ENCODE data around the gene MYL5.
"Not testable (repeated sequence)": the region's sequence is repeated elsewhere in the genome, so short reads cannot be mapped to it uniquely, and the experiment has no call there.

Gene MYL5

DNA sequence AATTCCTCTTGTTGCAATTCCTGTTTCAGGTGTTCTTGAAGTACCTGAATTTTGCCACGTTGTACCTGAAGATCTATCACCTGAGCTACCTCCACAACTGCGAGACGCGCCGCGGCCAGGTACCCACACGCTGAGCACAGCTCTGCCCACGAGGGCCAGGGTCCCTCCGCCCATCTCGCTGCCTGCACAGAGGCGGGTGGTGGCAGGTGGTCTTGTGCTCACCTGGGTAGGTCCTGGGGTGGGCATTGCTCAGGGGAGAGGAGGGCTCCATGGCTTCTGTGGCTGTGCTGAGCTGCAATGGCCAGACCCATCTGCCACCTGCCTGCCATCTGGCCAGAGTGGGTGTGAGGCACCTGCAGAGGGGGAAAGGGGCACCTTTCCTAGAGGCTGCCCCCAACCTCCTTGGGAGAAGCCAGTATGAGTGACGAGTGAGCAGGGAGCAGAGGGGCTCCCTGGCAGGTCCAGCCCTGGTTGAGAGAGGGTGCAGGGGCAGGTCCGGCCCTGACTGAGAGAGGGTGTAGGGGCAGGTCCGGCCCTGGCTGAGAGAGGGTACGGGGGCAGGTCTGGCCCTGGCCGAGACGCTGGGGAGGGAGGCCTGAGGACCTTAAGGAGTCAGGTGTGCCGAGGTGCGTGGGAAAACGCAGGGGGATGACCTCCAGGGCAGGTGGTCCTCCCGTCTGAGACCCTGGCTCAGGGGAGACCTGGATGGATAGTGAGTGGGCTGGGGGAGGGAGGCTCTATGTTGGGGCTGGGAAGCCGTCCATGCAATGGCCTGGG lies 38.3 kb upstream of the MYL5 start:
- in situ Hi-C loops (cut with MboI; ENCODE audit: low sequenced_read_pairs) = no loop called here

DNA sequence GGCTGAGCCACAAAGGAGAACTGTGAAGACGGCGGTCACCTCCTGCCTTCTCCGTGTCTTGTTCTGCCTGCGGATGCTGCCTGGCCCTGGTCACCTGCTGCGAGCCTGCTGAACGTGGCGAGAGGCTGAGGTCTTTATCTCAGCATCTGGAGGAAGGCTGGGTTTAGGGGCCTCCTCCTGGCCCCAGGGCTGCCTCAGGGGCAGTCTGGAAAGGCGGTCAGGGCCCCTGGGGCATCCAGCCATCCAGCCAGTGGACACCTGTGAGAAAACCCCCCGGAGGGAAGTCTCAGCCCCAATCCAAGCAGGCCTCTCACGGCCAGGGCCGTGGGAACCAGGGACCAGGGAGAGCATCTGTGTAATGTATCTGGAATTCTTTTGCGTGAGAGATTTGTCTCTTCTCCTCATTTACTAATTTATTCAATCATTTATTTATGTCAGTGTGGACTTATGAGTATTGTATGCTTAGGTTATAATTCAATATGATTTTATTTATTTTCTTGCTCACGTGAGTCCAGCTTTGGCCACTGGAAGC lies 37.6 kb upstream of the MYL5 start:
- in situ Hi-C loops (cut with MboI; ENCODE audit: low sequenced_read_pairs) = no loop called here

DNA sequence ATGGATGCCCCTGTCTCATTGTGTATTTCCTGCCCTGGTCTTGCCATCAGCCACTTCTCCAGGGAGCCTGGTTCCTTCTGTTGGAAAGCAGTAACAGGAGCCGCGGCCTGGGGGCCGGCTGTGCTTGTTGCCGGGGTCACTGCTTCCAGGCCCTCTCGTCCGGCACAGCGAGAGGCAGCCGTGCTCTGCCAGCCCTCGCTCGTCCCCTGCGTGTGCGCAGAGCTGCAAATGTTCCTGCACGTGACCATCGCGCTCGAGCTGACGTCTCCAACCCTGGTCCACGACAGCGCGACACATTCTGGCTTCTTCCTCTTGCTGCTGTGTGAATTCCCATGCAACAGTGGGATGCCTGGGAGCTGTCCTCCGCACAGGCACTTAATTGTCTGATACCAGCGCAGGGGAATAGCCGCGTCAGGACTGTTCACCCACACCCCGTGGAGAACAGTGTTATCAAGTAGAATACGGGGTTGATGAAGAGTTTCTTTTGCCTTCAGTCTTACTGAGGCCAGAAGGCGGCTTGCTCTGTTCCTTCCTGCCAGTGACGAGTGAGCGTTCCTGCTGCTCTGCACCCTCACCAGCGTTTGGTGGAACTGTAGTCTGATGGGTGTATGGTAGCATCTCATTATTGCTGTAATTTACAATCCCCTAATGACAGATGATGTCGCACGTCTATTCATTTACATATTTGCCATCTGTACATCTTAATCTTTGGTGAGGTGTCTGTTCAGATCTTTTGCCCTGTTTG lies 36.6 kb upstream of the MYL5 start:
- in situ Hi-C loops (cut with MboI; ENCODE audit: low sequenced_read_pairs) = no loop called here

DNA sequence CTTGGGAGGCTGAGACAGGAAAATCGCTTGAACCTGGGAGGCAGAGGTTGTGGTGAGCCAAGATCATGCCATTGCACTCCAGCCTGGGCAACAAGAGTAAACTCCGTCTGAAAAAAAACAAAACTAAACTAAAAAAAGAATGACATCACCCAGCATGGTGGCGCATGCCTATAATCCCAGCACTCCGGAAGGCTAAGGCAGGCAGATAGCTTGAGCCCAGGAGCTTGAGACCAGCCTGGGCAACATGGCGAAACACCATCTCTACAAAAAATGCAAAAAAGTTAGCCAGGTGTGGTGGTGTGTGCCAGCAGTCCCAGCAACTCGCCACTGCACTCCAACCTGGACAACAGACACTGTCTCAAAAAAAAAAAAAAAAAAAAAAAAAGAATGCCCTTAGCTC lies 32.0 kb upstream of the MYL5 start:
- in situ Hi-C loops (cut with MboI; ENCODE audit: low sequenced_read_pairs) = not testable (repeated sequence)

DNA sequence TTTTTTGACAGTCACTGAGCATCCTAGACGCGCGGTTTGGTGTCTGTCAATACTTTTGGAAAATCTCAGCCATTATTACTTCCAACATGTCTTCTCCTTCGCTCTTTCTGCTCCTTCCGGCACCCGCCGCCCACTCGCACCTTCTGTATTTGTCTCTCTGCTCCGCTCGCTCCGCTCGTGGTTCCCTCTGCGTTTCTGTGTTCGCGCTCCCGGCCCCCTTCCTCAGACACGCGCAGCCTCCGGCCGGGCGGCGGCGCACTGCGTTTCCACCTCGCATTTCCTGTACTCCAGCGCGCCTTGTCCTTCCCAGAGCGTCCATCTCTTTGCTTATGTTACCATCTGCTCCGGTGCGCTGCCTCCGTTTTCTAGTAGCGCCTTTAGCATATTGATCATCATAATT lies 27.9 kb upstream of the MYL5 start:
- in situ Hi-C loops (cut with MboI; ENCODE audit: low sequenced_read_pairs) = no loop called here

DNA sequence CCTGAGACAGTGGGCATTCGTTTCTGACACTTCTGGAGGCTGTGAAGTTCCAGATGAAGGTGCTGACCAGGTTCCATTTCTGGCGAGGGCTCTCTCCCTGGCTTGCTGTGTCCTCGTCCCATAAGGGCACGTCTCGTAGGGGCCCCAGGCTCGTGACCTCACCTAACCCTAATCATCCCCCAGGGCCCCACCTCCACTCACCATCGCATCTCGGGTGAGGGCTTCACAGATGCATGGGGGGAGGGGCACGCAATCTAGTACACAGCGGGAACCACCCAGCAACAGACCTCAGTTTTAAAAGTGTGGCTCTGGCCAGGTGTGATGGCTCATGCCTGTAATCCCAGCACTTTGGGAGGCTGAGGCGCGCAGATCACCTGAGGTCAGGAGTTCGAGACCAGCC lies 26.9 kb upstream of the MYL5 start:
- in situ Hi-C loops (cut with MboI; ENCODE audit: low sequenced_read_pairs) = no loop called here

DNA sequence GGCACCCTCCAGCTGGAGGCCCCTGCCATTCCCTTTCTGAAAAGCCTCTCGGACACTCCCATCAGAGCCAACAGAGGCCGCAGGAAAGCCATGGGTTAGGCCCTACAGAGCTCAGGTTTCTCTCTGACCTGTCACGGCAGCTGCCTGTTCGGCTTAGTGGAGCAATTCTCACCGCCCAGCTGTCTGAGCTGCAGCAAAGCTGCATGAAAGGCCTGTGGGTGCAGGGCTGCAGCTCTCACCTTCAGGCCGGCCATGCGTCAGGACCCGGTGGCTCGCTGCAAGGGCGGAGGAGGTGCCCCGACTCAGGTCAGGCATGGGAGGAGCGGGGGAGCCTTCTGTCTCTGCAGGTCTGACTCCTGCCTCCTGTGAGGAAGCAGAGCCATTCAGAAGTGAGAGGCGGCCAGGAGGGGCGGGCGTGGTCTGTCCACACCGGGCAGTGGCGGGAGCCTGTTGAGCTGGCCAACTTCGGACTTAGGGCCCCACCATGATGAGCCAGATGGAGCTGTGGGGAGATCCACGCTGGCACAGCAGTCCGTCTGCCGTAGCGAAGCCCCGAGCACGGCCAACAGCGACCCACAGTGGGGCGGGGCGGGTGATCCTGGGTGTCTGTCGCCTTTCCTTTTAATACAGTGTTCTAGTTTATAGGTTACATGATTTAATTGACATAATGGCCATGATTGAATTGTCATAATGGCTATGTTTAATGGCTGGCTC lies 25.6 kb upstream of the MYL5 start:
- in situ Hi-C loops (cut with MboI; ENCODE audit: low sequenced_read_pairs) = no loop called here

DNA sequence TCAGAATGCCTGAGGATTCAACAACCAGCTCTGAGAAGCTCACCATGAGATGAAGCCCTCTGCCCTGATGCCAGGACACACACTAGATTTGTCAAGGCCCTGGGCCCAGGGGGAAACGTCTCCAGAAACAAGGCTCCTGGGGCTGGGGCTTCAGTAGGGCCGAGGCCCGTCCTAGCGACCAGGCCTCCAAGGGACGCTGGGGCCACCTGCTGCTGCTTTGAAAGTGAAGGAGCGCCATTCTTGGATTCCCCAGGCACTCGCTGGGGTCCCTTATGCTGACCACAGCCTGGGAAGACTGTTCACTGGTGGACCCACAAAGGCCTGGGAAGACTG lies 25.1 kb upstream of the MYL5 start:
- in situ Hi-C loops (cut with MboI; ENCODE audit: low sequenced_read_pairs) = no loop called here

DNA sequence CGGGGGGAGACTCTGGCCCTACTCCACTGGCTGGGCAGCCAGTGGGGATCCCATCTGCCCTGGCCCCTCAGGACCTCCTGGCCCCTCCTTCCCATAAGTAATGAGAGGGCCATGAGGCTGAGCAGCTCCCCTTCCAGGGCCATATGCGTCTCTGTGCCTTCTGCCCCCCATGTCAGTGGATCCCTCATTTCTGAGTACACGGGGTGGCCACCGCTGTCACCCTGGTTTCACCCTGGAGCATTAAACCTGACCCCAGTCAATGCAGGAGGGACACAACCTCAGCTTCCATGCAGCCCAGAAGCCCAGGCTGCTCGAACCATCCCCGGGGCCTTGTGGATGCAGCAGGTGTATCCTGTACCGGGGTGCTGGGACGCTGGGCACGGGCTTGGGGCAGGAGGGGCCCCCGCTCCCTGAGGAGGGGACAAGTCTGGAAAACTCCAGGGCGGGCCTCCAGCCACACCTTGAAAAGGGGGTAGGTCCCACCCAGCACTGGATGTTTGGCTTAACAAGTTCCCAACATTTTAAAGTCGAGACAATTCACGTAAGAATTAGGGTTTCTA lies 24.5 kb upstream of the MYL5 start:
- in situ Hi-C loops (cut with MboI; ENCODE audit: low sequenced_read_pairs) = no loop called here

DNA sequence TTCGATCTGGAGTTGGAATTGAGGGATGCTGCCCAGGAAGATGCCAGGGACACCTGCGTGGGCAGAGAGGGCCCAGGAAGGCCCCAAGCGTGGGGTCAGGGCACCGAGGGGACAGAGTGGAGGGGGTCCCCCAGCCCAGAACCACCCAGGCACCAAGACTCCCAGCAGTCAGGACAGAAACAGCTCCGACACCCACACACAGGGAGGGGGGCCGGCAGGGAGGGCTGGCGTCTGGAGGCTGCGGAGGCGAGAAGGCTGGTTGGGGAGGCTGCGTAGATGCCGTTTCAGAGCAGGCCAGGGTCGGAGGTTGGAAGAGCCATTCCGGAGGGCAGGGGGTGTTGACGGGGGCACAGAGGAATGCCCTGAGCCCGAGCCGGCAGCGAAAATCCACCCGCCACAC lies 23.9 kb upstream of the MYL5 start:
- in situ Hi-C loops (cut with MboI; ENCODE audit: low sequenced_read_pairs) = no loop called here

DNA sequence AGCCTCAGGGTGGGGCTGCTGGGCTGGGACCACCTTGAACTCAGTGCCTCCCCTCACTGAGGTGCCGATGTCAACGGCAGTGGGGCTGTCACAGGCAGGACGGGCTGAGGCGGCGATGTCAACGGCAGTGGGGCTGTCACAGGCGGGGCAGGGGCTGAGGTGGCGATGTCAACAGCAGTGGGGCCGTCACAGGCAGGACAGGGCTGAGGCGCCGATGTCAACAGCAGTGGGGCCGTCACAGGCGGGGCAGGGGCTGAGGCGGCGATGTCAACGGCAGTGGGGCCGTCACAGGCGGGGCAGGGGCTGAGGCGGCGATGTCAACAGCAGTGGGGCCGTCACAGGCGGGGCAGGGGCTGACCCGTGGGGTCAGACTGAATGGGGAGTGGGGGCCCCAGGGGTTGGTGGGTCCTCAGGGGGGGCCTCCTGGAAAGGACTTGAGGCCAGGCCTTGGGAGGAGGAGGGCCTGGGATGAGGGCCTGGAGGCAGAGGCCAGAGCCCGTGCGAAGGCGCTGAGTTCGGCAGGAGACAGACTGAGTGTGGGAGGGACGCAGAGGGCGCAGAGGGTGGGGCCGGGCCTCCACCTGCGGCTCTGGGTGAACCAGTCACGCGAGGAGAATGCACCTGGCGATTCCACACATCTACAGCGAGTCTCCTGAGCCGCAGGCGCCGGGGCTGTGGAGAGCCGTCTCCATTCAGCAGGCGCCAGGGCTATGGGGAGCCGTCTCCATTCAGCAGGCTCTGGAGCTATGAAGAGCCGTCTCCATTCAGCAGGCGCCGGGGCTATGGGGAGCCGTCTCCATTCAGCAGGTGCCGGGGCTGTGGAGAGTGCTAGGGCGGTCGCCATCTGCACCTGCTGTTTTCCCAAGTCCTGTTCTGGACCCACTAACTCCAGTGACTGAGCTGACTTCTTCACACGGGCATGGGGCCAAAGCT lies 23.1 kb upstream of the MYL5 start:
- in situ Hi-C loops (cut with MboI; ENCODE audit: low sequenced_read_pairs) = no loop called here

DNA sequence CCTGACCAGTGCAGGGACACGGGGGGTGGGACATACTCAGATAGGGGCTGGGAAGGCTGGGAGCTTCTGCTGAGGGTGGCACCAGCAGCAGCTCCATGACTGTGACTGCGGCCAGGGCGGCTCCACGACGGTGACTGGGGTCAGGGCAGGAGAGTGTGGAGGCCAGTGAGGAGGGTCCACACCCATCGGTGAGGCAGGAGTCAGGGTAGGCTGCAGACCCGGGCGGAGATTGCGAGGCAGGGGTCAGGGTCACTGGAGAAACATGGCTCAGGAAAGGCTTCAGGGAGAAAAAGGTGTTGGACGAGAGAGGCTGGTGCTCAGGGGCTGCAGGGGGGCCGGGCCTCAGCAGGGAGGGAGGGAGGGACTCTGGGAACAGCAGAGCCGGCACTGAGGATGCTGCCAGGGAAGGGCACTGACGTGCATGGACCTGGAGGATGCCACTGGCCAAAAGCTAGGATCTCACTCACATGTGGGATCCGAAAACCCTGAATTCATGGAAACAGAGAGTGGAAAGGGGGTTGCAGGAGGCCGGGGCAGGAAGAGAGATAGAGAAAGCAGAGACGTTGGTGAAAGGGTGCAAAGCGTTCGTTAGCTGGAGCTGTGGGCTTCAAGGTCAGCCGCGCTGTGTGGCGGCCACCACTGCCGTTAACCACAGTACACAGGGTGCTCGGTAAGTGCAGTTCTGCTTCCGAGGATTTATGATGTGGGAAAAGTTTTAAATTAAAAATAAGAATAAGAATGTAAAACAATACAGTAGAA lies 22.3 kb upstream of the MYL5 start:
- in situ Hi-C loops (cut with MboI; ENCODE audit: low sequenced_read_pairs) = no loop called here

DNA sequence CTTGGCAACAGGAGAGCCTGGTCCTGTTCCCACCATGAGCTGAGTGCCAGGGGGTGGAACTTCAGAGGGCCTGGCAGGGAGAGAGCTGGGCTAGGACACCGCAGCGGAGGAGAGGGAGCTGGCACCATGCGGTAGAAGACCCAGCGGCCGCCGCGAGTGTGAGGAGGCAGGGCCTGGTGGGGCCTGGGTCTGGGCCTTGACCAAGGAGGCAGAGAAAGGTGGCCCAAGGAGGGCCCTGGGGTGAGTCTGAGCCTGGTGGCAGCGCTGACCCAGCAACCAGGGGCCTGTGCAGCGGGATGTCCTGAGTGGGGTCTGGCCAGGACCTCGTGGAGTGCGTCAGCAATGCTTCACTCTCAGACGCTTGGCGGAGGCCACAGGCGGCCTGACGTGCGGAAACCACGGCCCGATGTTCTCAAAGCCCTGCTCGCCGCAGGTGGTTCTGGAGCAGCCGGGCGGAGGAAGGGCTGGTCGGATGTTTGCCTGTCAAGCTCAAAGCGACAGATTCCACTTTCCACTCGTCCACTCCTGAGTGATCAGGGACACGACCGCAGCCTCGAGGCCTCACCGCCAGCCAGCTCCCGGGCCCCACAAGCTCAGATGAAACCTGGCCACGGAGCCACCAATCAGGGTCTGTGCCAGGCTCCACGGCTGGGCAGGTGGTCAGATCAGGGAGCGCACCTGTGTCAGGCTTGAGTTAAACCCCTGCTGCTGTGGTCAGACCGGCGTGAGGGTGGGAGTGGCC lies 21.1 kb upstream of the MYL5 start:
- in situ Hi-C loops (cut with MboI; ENCODE audit: low sequenced_read_pairs) = no loop called here

DNA sequence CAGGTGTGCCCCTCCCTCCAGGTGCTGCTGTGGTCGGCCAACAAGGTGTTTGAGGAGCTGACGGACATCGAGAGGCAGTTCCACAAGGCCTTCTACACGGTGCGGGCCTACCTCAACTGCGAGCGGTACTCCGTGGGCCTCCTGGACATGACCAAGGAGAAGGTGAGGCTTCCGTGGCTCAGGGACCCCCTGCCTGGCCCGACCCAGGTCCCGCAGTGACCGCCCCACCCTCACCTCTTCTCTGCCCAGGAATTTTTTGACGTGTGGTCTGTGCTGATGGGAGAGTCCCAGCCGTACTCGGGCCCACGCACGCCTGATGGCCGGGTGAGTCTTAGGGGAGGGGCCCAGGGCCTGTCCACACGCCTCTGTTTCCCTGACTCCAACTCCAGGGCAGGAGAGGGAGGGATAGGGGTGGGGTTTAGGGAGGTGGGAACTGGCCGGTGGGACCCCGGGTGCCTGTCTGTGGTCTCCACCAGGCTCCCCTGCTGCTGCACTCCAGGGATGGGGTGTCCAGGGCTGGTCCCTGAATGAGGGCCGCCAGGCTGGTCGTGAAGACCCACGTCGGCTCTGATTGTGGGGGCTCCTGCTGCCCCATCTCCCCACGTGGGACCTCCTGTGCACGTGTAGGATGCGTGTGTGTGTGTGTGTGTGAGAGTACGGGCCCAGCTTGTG lies 20.4 kb upstream of the MYL5 start:
- in situ Hi-C loops (cut with MboI; ENCODE audit: low sequenced_read_pairs) = no loop called here

DNA sequence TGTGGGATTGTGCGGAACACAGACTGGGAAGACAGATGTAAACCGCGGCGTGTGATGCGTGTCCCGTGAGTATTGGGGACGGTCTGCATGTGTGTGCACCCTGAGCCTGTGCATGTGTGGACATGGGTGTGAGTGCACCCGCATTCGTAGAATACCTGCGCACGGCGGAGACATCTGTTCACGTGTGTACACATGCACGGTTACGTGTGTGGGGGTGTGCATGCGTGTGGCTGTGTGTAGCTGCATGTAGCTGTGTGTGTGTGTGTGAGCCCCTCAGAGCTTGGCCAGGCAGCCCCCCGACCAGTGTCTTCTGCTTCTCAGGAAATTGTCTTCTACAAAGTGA lies 19.9 kb upstream of the MYL5 start:
- in situ Hi-C loops (cut with MboI; ENCODE audit: low sequenced_read_pairs) = no loop called here

DNA sequence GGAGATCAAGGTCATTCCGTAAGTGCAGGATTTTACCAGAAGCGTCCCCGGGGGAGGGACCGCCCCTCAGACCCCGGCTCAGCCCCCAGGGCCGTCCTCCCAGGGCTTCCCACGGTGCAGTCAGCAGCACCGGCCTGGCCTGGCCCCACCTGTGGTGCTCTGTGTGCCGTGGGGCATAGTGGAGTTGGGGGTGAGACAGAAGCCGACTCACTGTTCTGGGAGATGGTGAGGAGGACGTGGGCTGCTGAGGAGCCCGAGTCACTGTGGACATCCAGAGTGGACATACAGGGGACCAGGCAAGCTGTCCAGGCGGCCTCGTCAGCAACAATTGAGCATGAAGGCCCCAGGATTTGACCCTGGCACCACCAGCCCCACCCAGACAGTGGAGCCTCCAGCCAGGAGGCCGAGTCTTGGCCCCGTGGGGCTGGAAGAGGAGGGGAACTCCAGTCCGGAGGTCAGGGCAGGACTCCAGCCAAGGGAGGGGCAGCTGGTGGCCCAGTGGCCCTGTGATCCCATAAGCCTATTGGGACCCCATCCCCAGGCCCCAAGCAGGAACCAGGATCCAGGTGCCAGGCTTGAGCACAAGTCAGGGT lies 19.4 kb upstream of the MYL5 start:
- in situ Hi-C loops (cut with MboI; ENCODE audit: low sequenced_read_pairs) = no loop called here

DNA sequence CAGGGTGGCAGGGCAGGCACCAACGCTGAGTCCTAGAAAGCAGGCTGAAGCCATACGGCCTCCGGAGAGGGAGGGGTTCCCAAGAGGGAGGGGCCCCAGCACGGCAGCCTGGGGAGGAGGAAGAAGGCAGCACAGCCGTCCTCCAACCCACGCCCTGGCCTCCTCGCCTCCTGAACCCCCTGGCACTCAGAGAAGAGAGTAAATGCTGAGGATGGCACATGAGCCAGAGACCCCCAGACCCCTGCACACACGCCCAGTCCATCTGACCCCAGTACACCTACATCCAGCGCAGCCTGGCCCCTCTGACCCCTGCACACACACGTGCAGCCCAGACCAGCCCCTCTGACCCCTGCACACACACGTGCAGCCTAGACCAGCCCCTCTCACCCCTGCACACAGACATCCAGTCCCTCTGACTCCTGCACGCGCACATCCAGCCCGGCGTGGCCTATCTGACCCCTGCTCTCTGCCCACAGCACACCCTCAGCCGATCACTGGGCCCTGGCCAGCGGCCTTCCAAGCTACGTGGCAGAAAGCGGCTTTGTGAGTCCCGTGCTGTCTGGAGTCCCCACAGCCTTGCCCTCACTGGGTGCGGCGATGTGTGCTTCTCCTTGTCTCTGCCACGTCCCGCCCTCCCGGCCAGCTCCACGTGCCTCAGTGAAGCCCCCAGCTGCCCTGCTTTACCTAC lies 18.7 kb upstream of the MYL5 start:
- in situ Hi-C loops (cut with MboI; ENCODE audit: low sequenced_read_pairs) = no loop called here

All from HL-60/S4 (cell line).